Femur (tissue), 1 donor: ENCODE results near the gene TBKBP1.

Experiments used
- DNase-seq: peaks from one replicate; pipeline ENCODE4 v3.0.0-alpha.2; 2017

Gene TBKBP1, protein sequence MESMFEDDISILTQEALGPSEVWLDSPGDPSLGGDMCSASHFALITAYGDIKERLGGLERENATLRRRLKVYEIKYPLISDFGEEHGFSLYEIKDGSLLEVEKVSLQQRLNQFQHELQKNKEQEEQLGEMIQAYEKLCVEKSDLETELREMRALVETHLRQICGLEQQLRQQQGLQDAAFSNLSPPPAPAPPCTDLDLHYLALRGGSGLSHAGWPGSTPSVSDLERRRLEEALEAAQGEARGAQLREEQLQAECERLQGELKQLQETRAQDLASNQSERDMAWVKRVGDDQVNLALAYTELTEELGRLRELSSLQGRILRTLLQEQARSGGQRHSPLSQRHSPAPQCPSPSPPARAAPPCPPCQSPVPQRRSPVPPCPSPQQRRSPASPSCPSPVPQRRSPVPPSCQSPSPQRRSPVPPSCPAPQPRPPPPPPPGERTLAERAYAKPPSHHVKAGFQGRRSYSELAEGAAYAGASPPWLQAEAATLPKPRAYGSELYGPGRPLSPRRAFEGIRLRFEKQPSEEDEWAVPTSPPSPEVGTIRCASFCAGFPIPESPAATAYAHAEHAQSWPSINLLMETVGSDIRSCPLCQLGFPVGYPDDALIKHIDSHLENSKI

DNA sequence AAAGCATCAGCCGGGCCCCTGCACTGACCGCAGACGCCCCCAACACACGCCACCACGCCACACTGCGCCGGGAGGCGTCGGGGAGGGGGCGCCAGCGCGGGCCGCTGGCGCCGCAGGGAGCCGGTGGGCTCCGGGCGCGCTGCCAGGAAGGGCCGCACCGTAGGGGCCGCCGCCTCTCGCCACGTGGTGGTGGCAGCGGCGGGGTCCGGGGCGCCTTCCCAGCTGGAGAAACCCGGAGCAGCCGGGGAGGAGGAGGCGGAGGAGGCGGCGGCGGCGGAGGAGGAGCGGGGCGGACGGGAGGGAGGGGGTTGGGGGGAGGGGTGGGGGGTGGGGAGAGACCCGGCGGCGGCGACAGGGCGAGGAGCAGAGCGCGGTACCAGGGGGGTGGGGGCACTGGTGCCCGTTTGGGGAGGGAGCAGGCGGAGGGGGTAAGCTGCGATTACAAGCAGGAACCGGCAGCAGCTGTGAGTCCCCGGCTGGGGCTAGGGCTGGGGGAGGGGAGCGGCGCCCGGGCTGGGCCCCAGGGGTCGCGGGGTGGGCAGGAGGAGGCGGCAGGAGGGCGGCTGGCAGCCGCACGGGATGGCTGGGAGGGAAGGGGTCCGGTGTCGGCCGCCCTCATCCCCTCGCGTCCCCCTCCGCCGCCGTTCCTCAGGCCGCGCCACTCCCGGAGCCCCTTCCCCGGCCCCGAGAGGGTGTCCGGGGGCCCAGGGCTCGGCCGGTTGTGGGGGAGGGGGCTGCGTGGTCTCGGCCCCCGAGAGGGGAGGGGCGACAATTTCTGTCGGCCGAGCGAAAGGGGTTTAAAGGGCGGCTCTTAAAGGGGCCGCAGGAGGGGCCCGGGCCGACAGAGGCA lies at the start of gene TBKBP1:
TBKBP1 (plus strand) TSS at position 431 of the 850 bp plus-strand sequence. CDS start 1,952 bp downstream, outside the sequence.
- DNase-seq = peak; percentile 90

DNA sequence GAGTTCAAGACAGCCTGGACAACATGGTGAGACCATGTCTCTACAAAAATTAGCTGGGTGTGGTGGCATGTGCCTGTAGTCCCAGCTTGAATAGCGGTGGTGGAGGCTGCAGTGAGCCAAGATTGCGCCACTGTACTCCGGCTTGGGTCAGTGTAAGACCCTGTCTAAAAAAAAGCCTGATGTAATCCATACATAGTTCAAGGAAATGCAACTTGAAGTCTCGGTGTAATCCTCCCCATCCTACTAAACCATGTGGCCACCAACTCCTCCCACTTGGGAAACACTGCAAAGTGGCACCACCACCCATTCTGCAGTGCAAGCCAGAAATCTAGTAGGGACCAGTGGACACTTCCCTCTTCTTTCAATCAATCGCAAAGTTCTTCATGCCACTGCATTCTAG lies 49.6 kb upstream of the TBKBP1 start:
- DNase-seq = no peak

DNA sequence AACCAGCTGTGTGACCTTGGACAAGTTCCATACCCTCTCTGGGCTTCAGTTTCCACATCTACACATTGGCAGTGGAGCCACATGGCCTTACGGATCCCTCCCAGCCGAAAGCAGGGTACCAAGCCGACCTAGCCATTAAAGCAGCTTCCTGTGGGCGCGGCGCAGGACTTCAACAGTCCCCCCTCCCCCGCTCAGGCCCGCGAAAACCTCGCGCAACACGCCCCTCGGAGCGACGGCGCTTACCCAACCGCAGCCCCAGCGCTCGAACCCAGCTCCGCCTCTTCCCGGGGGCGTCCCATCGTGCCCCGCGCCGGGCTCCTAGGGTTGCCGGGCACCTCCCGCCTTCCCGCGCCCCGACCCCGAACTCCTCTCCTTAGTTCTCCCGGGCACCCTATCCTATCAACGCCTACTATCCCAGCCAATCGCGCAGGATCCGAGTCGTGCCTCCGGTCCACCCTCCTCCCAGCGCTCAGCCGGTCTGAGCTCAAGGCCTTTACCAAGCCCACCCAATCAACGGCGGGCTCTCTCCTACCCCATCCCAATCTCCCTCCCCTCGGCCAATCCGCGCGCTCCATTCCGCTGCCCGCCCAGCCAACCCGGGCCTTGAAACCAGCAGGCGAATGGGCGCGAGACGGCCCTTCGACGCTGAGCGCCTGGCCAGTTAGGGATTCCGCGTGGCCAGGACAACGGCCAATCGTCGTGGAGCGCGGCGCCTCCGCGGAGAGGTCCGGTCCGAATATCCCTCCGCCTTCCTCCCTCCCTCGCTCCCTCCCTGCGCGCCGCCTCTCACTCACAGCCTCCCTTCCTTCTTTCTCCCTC lies 44.6 kb upstream of the TBKBP1 start, which contains the start of gene KPNB1:
KPNB1 (plus strand) TSS at position 767 of the 819 bp plus-strand sequence. CDS start 326 bp downstream, outside the sequence.
- DNase-seq = peak; percentile 100

DNA sequence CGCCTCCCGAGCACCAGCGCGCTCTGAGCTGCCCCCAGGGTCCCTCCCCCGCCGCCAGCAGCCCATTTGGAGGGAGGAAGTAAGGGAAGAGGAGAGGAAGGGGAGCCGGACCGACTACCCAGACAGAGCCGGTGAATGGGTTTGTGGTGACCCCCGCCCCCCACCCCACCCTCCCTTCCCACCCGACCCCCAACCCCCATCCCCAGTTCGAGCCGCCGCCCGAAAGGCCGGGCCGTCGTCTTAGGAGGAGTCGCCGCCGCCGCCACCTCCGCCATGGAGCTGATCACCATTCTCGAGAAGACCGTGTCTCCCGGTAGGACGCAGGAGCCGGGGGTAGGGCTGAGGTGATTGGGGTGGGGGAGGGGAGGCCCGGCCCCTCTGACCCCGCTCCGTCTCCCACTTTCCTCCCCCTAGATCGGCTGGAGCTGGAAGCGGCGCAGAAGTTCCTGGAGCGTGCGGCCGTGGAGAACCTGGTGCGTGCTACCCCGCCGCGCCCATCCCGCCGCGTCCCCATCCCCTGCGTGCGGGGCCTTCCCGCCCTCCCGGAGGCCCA lies 43.9 kb upstream of the TBKBP1 start:
- no peak for DNase-seq

DNA sequence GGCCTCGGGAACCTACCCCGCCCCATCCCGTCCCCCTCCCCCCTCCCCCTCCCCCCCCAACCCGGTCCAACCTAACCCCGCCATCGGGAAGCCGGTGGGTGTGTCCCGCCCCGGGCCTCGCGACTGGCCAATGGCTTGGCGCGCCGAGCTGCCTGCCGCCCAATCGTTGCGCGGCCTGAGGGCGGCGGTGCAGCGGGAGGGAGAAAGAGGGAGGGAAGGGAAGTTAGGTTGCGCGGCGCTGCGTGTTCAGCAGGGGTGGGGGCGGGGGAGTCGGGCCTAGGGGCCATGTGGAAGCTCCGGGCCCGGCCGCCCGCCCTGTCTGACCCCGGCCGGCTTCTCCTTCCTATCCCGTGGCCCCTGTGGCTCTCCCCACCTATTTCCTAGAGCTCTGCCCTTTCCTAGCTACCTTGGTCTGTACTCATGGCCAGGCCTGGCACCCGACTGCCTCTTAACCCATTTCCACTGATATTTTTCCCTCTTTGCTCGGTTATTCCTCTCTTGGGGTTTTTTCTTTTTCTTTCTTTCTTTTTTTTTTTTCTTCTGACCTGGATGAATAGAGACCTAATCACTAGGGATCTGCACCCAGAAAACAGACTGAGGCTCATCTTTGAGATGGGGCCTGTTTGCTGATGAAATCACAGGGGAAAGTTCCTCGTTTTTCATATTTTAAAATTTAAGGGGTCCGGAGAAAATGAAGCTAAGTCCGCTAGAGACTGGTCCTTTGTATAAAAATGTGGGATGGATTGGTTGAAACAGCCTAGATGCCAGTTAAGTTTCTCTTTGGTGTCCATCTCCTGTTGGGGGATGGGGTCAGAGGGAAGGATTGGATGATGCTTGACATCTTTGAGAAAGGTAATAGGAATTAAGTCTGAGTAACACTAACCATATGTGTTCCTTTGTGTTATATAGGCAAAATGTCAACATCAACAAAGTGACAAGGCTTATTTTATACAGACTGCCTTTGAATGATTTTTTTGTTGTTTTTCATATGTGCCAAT lies 43.1 kb upstream of the TBKBP1 start:
- DNase-seq = peak; percentile 97

DNA sequence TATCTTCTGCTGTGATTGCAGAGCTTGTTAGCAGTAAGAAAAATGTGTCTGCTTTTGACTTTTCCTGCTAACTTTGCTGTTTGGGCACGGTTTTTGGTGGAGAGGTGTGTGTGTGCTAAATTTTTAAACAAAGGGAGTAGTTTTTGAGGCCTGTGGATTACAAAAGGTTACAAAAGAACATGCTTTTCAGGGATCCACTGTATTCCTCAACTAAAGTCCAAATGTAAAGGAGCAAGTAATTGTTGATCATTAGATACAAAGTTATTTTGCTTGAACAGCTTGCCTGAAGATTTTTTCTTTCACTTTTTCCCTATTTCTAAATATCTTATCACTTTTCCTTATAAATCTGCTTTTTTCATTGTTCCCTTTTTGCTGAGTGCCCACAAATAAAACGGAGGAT lies 42.3 kb upstream of the TBKBP1 start:
- DNase-seq = no peak

DNA sequence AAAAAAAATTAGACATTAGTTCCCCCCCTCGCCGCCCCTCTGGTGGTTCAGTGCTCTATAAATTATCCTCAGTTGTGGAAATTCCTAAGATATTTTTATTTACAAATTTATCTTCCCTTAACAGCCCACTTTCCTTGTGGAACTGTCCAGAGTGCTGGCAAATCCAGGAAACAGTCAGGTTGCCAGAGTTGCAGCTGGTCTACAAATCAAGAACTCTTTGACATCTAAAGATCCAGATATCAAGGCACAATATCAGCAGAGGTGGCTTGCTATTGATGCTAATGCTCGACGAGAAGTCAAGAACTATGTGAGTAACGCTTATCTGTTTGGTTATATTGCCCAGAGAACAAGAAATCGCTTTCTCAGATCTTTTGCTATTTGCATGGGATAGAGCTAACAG lies 41.4 kb upstream of the TBKBP1 start:
- no peak for DNase-seq

DNA sequence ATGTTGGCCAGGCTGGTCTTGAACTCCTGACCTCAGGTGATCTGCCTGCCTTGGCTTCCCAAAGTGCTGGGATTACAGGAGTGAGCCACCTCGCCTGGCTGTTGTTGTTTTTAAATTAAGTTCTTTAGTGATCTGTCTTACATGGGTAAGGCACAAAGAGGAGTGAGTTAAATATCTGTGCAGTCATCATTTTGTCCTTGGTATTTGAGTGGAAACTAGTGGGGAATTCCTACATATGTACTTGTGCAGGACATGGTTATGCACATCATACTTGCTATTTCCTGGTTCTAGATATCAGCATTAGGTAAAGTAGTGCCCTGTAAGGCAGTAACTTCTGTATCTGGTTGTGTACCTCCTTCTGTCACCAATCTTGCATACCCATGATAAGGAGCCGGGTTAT lies 40.5 kb upstream of the TBKBP1 start:
- no peak for DNase-seq

DNA sequence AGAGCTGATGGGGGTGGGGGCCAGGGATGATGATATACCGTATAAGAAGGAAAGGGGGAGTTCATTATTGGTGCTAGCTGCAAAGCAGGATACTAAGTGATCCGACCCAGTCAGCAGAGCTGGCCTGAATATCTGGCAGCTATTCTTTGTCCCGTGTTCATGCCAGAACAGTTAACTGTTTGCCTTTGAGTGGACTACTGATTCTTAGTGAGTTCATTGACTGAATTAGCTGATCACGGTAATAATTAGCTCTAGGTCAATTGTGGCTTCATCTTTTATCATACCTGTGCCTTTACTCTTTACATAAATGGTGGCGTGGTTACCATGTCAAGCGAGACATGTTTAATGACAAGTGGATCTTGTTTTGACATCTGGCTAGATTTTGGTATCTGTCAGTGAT lies 39.0 kb upstream of the TBKBP1 start:
- no peak for DNase-seq

DNA sequence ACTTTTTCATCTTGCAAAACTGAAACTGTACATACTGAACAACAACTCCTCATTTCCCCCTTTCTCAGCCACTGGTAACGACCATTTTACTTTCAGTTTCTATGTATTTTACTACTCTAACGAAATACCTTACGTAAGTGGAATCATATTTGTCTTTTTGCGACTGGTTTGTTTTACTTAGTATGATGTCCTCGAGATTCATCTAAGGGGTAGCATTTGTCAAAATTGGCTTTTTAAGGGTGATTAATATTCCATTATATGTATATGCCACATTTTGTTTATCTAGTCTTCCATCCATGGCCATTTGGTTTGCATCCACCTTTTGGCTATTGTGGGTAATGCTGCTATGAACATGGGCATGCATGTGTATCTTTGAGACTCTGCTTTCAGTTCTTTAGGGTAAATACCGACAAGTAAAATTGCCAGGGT lies 33.9 kb upstream of the TBKBP1 start:
- DNase-seq = no peak

DNA sequence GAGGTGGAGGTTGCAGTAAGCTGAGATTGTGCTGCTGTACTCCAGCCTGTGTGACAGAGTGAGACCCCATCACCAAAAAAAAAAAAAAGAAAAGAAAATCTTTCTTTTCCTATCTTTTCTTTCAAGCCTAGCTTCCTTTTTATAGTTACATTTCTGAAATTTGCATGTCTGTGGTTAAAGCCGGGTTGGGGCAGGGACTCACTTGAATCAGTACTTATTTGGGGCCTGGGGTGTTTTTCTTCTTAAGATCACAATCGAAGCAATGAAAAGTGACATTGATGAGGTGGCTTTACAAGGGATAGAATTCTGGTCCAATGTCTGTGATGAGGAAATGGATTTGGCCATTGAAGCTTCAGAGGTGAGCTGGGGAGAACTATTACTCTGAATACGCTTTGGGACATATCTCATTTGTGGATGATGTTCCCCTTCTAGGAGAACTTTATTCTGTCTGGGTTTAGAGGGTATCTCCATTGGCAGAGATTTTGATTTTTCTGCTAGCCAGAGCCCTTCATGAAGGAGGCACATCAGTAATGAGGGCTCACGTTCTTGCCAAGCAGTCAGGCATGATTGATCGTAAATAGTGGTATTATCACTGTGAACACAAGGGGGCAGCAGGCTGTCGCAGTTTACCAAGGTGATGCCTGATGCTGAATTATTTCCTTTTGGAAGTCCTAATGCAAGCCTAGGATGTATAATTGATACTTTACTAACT lies 29.9 kb upstream of the TBKBP1 start:
- DNase-seq = peak; percentile 68

DNA sequence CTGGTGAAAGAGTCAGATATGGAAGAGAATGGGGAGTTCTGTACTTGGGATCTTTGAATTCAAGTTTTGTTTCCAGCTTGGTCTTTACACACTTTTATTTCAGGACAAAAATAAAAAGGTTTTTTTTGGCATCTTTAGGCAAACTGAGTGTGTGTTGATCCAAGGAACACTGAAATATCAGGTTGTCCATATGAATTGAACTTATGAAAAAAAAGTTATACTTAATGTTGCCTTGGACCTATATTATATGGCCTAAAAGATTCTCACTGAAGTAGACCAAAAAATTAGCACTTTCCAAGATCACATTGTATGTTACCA lies 29.4 kb upstream of the TBKBP1 start:
- DNase-seq = no peak

DNA sequence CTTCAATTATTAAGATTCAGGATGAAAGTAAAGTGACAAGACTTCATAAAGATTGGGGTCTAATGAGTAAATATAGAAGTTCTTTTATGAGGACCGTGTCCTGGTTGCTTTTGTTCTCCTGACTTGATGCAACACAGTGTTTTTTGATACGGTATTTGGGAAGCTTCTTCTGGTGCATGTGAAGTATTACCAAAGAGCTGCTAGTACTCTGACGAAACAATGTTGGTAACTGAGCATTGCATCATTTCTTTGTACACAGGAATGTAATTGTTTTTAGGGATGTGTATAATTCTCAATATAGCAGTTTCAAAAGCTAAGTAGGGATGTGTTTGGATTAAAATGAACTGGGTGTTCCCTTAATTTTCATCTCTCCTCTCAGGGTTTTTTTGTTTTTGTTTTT lies 28.3 kb upstream of the TBKBP1 start:
- no peak for DNase-seq

DNA sequence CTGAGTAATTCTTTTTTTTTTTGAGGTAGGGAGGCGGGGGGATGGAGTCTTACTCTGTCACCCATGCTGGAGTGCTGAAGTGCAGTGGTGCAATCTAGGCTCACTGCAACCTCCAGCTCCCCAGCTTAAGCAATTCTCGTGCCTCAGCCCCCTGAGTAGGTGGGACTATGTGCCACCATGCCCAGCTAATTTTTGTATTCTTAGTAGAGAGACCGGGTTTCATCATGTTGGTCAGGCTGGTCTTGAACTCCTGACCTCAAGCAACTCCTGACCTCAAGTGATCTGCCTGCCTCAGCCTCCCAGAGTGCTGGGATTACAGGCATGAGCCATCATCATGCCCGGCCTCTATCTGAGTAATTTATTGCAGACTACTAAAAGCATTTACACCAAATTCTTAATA lies 24.9 kb upstream of the TBKBP1 start:
- no peak for DNase-seq

DNA sequence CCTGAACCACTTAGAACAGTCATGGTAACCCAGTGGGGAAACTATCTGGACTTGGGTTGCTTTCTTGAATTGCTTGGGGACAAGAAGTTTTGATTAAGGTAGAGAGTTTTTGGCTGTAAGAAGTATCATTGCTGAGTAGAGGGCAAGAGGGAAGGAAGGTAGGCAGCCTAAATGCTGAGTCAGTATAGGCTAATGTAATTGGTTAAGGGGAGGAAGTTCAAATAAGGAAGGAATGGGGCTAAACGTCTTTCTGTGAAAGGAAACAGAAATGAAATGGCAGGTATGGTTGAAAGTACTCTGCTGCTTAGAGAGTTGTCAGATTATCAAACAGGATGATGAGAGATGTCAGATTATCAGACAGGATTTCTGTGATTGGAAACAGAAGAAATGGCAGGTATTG lies 23.9 kb upstream of the TBKBP1 start:
- DNase-seq = no peak

DNA sequence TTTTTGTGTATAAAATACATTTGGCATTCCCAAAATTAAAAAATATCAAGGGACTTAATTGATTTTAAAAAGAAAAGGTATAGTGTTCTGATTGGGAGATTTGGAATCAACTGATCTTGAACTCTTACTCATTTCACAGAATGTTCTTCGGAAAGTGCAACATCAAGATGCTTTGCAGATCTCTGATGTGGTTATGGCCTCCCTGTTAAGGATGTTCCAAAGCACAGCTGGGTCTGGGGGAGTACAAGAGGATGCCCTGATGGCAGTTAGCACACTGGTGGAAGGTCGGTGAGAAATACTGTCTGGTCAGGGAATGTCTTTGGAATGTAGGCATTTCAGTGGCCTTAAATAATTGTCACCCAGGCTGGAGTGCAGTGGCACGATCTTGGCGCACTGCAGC lies 19.5 kb upstream of the TBKBP1 start:
- no peak for DNase-seq

DNA sequence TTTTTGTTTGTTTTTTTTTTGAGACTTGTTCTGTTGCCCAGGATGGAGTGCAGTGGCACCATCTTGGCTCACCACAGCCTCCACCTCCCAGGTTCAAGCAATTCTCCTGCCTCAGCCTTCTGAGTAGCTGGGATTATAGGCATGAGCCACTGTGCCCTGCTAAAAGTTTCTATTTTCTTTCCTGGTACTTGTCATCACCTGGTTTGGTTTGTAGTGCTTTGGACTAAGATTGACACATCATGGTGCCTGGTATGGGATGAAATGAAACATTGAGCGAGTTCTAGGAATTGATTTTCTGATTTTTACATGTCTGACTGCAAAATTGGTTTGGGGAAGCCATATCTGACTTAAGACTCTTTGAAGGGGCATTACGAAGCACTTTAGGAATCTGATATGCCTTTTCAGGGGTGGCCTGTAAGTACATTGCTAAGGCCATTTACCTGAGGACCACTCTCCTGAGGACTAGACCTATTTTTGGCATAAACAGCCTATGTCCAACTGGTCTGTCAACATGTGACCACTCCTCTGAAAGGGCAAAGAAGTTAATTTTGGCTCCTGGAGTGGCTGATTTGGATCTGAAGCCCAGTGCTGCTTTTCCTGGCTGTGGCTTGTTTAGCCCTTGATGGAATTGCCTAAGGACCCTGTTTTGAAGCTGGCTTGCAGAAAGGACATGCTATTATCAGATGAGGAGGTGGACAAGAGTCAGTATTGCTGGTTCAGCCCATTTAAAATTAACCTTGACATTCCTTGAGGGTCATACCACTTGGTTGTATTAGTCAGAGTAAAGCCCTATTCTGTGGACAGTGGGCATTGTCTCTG lies 18.4 kb upstream of the TBKBP1 start:
- DNase-seq = no peak

DNA sequence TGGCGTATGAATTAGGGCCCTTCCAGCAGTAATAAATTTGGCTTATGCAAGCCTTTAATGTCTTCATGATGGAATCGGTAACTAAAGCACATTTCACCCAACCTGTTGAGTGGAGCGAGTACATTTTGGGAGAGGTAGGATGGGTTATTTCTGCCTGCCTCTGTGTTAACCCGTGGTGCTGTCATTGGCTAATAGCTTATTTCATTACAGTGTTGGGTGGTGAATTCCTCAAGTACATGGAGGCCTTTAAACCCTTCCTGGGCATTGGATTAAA lies 17.8 kb upstream of the TBKBP1 start:
- DNase-seq = no peak

DNA sequence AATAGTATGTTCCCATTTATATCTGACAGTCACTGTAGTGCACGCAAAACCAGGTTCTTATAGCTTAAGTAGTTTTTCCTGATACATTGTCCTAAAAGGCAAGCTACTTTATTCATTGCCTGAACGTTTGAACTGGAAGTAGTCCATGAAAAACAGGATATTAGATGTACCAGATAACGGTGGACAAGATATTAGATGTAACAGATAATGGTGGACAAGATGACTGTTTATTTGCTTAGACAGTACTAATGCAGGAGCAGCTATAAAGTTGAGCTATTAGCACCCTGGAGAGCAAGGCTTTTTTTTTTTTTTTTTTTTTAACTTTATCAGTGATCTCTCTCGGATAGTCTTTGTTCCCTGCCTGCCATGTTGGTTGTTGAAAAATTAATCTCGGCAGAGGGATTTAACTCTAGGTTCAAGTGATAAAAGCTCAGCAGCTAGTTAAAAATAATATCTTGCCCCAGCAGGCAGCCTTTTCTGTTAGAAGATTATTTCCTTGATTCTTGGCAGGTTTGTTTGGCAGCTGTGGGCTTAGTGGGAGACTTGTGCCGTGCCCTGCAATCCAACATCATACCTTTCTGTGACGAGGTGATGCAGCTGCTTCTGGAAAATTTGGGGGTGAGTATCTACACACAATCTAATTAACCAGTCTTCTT lies 17.3 kb upstream of the TBKBP1 start:
- DNase-seq = no peak
